KG1 (cell line): ENCODE measurements around the gene AP2S1.
"Not testable (repeated sequence)": the region's sequence is repeated elsewhere in the genome, so short reads cannot be mapped to it uniquely, and the experiment has no call there.

Source experiments
- DNase-seq: peaks from one replicate; lab custom pipeline; 2025; lab: John Stamatoyannopoulos, UW

AP2S1 gene

DNA sequence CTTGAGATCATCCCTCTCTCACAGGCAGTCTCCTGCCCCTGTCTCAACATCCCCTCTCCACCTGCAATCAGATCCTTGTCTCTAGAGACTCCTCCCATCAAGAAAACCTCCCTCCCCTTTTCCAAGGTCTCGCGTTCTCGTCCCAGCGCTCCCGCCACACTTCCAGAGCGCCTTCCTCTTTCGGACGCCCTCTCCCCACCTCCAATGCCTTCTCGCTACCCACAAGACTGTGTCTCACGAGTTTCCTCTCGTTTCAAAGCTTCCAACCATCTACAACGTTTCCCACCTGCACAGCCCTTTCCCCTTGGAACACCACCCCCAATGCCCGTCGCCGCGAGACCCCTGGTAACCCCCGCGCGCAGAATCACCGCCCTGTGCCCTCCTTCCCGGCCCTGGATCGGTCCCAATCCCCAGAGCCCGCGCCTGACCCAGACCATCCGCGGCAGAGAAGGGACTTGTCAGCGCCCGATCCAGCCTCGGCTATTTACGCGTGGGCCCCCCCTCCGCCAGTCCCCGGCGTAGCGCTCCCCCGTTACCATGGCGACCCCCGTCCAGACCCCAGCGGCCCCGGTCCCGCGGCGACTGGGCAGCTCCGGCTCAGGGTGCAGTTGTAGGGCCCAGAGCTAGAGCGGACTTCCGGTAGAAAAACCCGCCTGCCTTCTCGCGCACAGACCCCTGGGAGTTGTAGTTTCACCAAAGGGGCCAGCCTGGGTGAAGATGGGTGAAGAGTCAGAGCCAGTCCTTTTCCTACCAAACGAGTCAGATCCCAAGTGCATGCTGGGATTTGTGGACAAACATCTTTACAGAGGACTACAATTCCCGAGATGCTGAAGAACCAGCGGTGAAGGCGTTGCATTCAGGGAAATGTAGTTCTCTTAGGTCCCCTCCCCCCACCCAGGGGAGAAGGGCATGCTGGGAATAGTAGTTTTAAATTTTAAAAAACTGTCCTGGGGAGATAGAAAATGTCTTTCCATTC lies at the start of gene AP2S1:
TSS of gene AP2S1 (minus strand) at position 619 of the 976 bp plus-strand sequence. CDS start at position 539, 80 bp downstream.
- peak; percentile 93 for DNase-seq

- no peak for DNase-seq
Observed at GRCh38 chr19:46900341-46900740, 49.7 kb upstream of the AP2S1 start.

GRCh38 chr19:46898731-46899130 lies 48.1 kb upstream of the AP2S1 start:
- no peak for DNase-seq

DNA sequence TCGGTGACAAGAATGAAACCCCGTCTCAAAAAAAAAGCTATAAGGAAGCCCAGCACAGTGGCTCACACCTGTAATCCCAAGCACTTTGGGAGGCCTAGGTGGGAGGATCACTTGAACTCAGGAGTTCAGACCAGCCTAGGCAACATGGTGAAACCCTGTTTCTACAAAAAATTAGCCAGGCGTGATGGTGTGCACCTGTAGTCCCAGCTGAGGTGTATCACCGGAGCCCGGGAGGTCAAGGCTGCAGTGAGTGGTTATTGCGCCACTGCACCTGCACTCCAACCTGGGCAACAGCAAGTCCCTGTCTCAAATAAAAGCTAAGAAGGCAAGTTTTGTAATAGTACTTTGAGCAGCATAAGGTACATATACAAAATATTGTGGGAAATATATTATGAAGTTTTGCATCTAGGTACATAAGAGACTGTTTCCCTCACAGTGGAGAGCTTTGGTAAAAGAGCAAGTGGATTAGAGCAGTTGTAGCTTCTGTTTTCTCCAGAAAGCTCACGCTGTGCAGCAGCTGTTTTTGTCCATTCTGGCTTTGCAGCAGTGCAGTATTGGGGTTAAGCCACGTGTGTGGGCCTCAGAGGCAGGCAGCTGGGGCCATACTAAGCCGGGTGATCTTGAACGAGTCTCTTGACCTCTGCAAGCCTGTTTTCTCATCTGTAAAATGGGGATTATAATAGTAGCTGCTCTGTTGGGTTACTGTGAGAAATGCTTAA lies 45.6 kb upstream of the AP2S1 start:
- DNase-seq, result no peak

DNA sequence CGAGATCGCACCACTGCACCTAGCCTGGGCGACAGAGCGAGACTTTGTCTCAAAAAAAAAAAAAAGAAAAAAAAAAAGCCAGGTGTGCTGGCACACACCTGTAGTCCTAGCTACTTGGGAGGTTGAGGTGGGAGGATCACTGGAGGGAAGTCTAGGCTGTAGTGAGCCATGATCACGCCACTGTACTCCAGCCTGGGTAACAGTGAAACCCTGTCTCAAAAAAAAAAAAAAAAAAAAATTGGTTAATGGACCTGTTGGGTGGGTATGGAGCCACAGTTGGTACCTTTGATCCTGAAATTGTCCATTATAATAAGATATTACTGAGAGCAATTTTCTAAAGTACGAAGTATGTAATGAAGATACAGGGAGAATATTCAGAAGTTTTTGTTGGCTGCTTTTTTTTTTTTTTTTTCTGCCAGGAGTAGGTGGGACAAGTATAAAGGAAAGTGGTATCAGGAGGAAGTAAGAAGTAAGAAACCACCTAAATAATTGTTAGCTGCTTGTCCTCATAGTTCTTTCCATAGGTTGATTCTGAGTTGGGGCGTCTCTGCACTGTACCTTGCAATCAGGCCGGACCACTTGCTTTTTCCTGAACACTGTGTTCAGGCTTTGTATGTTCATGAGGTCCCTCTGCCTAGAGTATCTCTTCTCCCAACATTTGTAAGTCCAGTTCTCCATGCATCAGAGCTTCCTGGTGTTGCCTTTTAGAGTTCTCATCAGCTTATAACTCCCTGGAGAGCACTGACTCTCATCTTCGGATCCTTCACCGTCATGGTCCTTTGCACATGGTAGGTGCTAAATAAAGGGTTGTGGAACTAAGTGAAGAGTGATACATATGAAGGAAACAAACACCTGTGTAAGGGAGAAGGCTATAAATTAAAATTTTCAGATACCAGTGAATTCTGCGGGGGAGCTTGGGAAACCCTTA lies 41.9 kb upstream of the AP2S1 start:
- DNase-seq, result no peak

GRCh38 chr19:46890423-46891170 lies 40.0 kb upstream of the AP2S1 start:
- no peak for DNase-seq

DNA sequence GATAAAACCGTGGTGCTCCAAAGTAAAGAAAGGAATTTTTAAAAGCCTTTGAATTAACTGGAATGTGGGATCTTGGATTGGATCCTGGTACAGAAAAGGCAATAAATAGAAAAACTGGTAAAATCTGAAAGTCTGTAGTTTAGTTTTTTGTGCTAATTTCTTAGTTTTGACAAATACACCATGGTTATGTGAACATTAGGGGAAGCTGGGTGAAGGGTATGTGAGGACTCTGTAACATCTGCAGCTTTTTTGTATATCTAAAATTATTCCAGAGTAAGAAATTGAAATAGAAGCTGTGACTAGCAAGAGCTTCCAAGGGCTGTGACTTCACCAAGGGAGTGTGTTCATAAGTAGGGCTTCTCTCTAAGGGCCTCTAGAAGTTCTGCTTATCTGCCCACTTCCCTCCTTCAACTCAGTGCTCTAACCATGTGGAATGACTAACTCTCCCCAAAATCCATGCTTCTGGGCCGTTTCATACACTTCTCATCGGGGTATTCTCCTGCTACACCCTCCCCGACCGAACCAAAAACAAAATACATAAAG lies 36.7 kb upstream of the AP2S1 start:
- no peak for DNase-seq

DNA sequence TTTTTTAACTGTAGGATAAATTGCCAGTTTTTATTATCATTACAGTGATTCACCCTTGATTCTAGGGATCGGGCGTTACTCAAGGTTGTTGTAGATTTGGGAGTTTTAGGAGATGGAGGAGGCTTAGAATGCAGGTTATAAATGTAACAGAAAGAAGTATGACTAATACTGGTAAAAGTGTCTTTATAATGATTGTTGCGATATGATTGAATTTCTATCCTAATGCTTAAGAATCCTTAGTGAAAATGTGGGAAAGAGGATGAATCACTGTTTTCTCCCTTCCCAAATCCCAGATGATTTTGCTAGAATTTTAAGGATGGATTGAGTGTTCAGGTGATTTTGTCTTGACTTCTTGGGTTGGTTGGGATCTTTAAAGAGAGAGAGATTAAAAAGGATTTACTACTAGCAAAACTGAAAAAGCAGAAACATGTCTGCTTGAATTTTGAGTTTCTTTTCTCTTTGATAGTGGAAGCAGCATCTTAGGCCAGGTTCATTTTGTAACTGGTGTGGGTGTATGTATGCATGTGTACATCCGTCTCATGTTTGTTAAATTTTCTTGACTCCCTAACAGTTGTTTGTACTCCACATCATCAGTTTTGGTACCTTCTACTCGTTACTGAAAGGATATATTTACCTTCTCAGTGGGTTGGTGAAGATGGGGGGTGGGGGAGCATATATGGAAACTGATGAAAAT lies 36.0 kb upstream of the AP2S1 start:
- no peak for DNase-seq

- no peak for DNase-seq
Observed at GRCh38 chr19:46885411-46885810, 34.8 kb upstream of the AP2S1 start.

- DNase-seq, result not testable (repeated sequence)
Observed at GRCh38 chr19:46882751-46883150, 32.1 kb upstream of the AP2S1 start.

GRCh38 chr19:46882034-46882433 lies 31.4 kb upstream of the AP2S1 start:
- DNase-seq, result no peak

DNA sequence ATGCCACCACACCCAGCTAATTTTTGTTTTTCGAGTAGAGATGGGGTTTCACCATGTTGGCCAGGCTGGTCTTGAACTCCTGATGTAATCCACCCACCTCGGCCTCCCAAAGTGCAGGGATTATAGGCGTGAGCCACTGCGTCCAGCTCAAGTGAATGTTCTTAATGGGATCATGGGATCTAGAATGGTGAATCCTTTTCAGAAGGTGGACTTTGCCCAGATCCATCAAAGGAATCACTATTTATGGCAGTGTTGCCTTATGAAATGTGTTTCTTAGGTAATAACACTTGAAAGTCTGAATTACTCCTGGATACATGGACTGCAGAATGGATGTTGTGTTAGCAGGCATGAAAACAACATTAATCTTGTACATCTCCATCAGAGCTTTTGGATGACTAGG lies 30.4 kb upstream of the AP2S1 start:
- no peak for DNase-seq

DNA sequence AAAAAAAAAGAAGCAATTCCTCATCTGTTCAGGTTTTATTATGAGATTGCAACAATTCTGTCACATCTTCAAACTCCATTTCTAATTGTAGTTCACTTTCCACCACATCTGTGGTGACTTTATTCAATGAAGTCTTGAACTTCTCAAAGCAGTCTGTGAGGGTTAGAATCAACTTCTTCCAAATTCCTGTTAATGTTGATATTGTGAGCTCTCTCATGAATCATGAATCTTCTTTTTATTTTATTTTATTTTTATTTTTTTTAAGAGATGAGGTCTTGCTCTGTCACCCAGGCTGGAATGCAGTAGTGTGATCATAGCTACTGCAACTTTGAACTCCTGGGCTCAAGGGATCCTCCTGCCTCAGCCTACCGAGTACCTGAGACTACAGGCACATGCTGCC lies 29.8 kb upstream of the AP2S1 start:
- DNase-seq, result no peak

DNA sequence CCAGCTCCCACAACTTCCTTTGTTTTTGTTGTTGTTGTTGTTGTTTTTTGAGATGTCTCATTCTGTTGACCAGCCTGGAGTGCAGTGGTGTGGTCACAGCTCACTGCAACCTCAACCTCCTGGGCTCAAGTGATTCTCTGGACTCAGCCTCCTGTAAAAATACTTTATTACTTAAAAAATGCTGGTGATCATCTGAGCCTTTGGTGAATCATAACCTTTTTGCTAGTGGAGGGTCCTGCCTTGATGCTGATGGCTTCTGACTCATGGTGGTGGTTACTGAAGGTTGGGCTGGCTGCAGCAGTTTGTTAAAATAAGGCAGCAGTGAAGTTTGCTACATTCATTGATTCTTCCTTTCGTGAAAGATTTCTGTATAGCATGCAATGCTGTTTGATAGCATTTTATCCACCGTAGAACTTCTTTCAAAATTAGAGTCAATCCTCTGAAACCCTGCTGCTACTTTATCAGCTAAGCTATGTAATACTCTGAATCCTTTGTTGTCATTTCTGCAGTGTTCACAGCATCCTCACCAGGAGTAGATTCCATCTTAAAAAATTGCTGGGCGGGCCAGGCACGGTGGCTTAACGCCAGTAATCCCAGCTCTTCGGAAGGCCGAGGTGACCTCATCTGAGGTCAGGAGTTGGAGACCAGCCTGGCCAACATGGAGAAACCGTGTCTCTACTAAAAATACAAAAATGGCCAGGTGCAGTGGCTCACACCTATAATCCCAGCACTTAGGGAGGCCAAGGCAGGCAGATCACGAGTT lies 28.1 kb upstream of the AP2S1 start:
- no peak for DNase-seq

- no peak for DNase-seq
Observed at GRCh38 chr19:46875657-46876056, 25.0 kb upstream of the AP2S1 start.

DNA sequence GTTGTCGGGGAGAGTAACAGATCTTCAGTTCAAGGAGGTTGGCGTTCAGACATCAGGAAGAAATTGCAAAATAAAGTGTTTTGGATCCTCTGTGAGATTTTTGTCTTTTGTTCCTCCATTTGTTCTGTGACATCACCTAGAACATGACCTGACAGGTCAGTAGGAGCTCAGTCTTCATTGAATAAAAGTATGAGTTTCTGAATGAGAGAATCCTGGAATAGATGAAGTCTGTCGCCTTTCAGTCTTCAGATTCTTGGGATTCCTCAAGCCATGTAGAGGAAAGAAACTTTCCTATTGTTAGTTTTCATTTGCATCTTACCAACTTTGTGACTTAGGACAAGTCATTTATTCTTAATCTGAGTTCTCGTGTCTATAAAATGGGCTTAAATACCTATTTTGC lies 24.6 kb upstream of the AP2S1 start:
- no peak for DNase-seq

GRCh38 chr19:46872967-46873366 lies 22.3 kb upstream of the AP2S1 start:
- DNase-seq, result no peak

GRCh38 chr19:46871173-46871572 lies 20.5 kb upstream of the AP2S1 start:
- not testable (repeated sequence) for DNase-seq

DNA sequence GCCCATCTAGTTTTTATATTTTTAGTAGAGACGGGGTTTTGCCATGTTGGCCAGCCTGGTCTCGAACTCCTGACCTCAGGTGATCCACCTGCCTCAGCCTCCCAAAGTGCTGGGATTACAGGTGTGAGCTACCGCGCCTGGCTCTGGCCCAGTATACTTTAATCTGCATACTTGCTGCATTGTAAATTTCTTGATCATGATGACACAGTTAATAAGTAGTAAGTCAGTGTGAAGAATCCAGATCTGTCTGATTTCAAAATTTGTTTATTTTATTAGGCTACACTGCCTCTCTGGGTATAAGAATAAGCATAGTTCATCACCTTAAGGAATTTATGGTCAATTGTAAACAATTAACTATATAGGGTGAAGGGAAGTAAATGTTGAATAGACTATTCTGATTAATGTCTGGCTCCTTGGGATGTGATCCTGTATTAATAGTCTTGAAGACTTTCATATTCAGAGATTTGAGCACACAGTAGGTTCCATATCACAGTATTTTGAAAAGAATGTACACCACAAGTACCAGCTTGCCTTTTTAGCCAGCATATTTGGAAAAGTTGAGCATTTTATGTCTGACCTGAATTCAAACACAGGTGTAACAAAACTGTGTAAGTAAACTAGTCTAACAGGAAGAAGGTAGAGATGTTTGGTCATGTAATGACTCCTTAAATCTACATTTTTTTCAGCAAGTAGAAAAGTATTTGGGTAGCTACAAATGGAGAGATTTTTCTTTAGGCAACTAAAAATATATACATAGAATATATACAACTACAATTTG lies 17.6 kb upstream of the AP2S1 start:
- no peak for DNase-seq
